Tibial nerve (tissue), 4 donors: ENCODE results near the gene PRMT2.

Experiments used
- CTCF ChIP-seq, 5 experiments: fragments of 200-600 bp in 3 of 5; fragments of 450-650 bp in 2 of 5; sonication (generic) in 3 of 5; IDR thresholded peaks; one replicate each; pipeline ENCODE4 v1.5.1; 2016 to 2019; ENCODE audit warnings: antibody characterized with exemption in 5 of 5, mild to moderate bottlenecking in 3 of 5, moderate library complexity in 2 of 5
- EP300 ChIP-seq, 2 donors: sonication (generic); formaldehyde crosslinking; IDR thresholded peaks; one replicate each; pipeline ENCODE4 v1.6.1; 2017; ENCODE audit warnings: antibody characterized with exemption in 2 of 2, mild to moderate bottlenecking in 1 of 2
- POLR2A ChIP-seq, 2 donors: fragments of 450-650 bp; IDR thresholded peaks; one replicate each; pipeline ENCODE4 v1.6.1; 2017; ENCODE audit warnings: antibody characterized with exemption in 2 of 2, mild to moderate bottlenecking in 2 of 2, moderate library complexity in 2 of 2

- no peak for TF ChIP-seq POLR2A (IDR thresholded peaks at IDR 0.05)
- TF ChIP-seq CTCF (IDR thresholded peaks at IDR 0.05): no peak
- no peak for TF ChIP-seq EP300 (IDR thresholded peaks at IDR 0.05)
Measured at GRCh38 chr21:46656820-46657219, 21.3 kb downstream of the PRMT2 start.
